ENCODE measurements around the gene FAM241A.
"Not testable (repeated sequence)": the region's sequence is repeated elsewhere in the genome, so short reads cannot be mapped to it uniquely, and the experiment has no call there.

FAM241A gene

GRCh38 chr4:112145326-112145789, at the start of gene FAM241A:
TSS of gene FAM241A (plus strand) at chr4:112145454. CDS start at chr4:112145581, 127 bp downstream.
- peak; percentile 91 to 94 for DNase-seq

GRCh38 chr4:112098841-112099530, 46.3 kb upstream of the FAM241A start:
- DNase-seq: no peak

- DNase-seq: no peak
Measured at GRCh38 chr4:112099701-112100297, 45.5 kb upstream of the FAM241A start.

GRCh38 chr4:112102875-112103370, 42.3 kb upstream of the FAM241A start:
- no peak for DNase-seq

GRCh38 chr4:112105201-112105969, 39.9 kb upstream of the FAM241A start:
- no peak for DNase-seq

GRCh38 chr4:112109360-112110058, 35.7 kb upstream of the FAM241A start:
- no peak for DNase-seq

GRCh38 chr4:112110059-112110425, 35.2 kb upstream of the FAM241A start:
- DNase-seq: no peak

GRCh38 chr4:112111306-112111705, 33.9 kb upstream of the FAM241A start:
- no peak for DNase-seq

- not testable (repeated sequence) for DNase-seq
Measured at GRCh38 chr4:112112095-112112494, 33.2 kb upstream of the FAM241A start.

GRCh38 chr4:112112590-112113170, 32.6 kb upstream of the FAM241A start:
- DNase-seq: no peak

GRCh38 chr4:112113864-112114263, 31.4 kb upstream of the FAM241A start:
- no peak for DNase-seq

- no peak for DNase-seq
Measured at GRCh38 chr4:112114452-112114851, 30.8 kb upstream of the FAM241A start.

- no peak for DNase-seq
Measured at GRCh38 chr4:112118742-112119352, 26.4 kb upstream of the FAM241A start.

- peak; percentile 9 to 17 for DNase-seq
Measured at GRCh38 chr4:112119353-112119783, 25.9 kb upstream of the FAM241A start.

- no peak for DNase-seq
Measured at GRCh38 chr4:112120021-112120420, 25.2 kb upstream of the FAM241A start.

- DNase-seq: no peak
Measured at GRCh38 chr4:112125416-112125815, 19.8 kb upstream of the FAM241A start.

- no peak for DNase-seq
Measured at GRCh38 chr4:112127048-112127637, 18.1 kb upstream of the FAM241A start.

- no peak for DNase-seq
Measured at GRCh38 chr4:112127803-112128202, 17.5 kb upstream of the FAM241A start.

- no peak for DNase-seq
Measured at GRCh38 chr4:112128452-112128851, 16.8 kb upstream of the FAM241A start.

GRCh38 chr4:112130906-112131305, 14.3 kb upstream of the FAM241A start:
- no peak for DNase-seq

GRCh38 chr4:112136551-112136950, 8.7 kb upstream of the FAM241A start:
- no peak for DNase-seq

- DNase-seq: no peak
Measured at GRCh38 chr4:112138538-112138937, 6.7 kb upstream of the FAM241A start.

All from stimulated activated CD4-positive, alpha-beta T cell treated with anti-CD3 and anti-CD28 coated beads, Interleukin-2, amount 100 ng/mL, for 48 hours (primary cell).